Stimulated activated CD8-positive, alpha-beta memory T cell treated with anti-CD3 and anti-CD28 coated beads, Interleukin-4, amount 100 ng/mL, for 1 hour (primary cell): Measurements from ENCODE around the gene CC2D1A.
"Not testable (repeated sequence)": the region's sequence is repeated elsewhere in the genome, so short reads cannot be mapped to it uniquely, and the experiment has no call there.

Experiments used
- DNase-seq, 2 donors: peaks; one replicate each; pipeline ENCODE4 v3.0.0-alpha.2; 2020; ENCODE audit warnings: low read depth in 2 of 2, low spot score in 1 of 2

The CC2D1A gene

DNA sequence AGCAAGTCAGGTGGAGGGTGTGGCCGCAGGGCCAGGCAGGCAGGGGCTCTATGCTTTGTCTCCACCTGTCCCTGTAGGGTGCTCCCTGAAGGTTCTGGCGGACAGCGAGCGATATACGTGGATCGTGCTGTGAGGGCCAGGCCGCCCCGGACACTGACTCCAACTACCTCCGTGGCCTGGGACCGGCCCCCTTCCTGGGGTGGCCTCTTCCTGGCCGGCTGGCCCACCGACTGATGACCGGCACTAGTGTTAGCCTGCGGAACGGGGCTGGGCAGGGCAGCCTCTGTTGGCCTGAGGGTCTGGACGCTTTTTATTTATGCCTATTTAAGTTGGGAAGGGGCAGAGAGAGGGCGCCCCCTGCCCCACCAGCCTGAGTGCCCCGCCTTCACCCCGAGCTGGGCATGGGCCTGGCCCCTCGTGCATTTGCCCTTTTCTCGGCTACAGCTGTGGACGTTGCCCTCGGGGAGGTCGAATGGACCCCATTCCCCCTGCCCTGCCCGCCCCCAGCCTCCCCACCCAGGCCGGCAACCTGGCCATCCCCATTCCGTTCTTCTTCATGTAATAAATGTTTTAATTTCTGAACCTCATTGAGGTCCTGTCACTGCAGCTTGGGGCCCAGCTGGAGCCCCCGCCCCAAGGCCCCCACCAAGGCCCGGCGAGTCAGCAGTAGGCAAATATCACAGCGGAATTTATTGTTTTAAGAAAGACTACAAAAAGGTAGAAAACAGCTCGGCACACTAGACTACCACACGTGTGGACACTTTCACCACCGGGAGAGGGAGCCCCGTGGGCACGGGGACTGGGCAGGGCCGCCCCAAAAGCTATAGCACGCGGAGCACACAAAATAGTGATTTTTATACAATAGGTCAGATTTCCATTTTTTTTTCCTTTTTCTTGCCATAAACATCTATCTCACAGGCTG is 55.1 kb downstream of the CC2D1A start:
- DNase-seq: no peak

DNA sequence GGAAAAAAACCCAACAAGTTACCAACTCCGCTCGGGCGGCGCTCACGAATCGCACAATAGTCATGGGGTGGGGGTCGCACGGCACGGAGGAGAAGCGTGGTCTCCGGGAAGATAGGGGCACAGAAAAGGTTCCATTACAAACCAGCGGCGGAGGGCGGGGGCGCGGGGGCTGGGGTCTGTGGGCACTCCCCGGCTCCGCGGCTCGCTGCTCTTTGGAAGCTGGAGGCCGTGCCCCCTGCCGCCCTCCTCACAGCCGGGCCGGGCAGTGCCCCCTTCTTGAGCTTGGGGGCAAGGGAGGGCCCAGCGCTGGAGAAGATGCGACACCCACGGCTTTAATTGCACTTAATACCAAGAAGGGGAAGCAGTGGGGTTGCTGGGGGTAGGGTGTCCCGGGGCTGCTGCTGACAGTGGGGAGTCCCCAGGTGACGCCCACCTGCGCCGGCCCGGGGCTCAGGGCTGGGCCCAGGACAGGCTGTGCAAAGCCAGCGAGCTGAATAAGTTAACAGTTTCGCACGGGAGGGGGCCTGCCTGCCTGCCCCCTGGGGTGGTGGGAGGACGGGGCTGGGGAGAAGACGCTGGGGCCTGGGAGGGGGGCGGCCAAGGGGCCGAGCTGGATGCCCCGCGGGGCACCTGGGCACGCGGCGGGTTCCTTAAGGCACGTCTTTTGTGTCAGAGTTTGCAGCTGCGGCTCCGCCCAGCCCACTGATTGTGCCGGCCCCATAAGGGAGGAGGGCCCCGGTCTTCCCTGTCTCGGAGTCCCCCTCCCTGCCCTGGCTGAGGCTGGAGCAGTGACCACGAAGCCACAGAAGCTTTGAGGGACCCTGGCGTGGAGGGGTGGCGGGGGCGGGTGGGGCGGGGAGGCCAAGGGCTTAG is 56.1 kb downstream of the CC2D1A start:
- DNase-seq: no peak

DNA sequence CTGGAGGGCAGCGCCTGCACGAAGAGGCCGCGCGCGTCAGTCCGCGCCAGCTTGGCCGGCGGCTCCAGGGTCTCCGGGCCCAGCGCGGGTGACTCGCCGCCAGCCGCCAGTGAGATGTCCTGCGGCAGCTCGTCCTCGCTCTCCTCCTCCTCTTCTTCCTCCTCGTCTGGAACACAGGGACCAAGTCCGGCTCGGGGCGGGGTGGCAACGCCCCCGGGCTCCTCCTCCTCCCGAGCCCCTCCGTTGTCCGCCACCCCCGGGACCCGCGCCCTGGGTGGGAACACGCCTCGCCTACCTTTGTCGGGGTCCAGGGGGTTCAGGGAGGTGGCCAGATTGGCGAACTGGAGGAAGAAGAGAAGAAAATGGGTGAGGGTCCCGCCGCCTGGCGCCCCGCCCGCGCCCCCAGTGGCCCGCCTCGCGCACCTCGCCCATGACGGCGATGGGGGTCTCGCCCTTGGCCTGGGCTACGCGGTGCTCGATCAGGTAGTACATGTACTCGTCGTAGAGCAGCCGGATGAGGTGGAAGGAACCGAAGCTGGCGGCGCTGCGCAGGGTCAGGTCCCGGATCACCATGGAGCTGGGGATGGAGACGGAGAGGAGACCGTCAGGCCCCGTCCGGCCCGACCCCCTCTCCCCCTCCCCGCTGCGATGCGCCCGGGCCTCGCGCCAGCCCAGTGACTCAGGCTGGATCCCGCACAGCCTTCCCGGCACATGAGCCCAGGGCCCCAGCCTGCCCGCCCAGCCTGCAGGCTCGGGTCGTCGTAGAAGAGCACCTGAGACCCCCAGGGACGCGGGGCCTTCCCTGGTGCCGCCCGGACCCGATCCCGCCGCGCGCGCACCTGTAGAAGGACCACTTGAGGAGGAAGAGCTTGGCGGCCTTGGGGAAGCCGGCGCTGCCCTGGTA is 57.0 kb downstream of the CC2D1A start:
- no peak for DNase-seq

DNA sequence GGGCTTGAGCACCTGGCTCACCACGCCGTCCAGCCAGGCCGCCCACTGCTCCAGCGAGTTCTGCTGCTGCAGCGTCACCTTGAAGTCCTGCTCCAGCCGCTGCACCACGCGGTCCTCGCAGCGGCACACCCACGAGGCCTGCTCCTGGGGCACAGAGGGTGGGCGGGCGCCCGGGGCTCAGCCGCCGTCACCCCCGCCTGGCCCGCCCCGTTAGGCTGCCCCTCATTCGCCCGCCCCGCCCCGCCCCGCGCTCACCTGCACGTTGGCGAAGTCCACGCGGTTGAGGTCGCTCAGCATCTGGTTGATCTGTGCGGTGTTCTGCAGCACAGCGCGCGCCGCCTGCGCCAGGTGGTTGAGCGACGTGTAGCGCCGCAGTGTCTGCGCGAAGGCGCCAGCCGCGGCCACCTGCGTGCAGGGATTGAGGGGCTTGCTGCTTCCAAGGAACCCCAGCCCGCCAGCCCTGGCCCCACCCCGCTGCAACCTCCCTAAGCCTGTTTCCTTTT is 57.7 kb downstream of the CC2D1A start:
- no peak for DNase-seq

DNA sequence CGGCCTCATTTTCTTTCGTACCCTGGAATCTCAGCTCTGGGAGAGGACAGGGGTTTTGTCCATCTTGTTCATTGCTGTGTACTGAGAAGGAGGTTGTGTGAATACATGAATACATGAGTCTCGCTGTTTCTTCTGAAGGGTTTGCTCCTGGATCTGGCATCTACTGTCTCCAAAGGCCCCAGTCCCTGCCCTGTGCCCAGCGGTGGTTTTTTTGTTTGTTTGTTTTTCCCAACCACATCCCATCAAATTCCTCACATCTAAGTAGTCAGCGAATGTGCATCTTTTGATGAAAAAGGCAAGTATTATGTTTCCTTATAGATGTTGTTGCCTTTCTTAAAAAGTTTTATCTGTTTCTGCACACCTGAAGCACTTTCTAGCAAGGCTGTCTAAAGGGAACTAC is 58.8 kb downstream of the CC2D1A start:
- no peak for DNase-seq

DNA sequence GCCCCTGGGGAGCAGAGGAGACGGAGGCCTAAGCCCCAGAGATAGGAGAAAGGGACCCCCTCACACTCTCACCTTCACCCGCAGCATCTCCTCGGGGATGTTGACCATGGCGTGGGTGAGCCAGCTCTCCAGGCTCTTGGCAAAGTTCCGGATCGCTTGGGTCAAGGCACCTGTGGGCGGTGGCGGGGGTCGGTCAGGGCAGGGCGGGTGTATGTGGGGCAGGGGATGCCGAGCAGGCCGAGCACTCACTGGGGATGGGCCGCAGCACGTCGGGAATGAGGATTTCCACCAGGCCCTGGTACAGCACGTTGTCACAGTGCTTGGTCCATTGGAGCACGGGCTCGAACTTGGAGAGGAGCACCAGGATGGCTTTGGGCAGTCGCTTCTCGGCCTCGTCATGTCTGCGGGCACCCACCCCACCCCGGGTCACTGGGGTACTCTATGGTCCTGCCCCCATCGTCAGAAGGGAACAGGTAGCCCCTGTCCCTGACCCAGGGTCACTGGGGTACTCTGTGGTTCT is 59.4 kb downstream of the CC2D1A start:
- no peak for DNase-seq

DNA sequence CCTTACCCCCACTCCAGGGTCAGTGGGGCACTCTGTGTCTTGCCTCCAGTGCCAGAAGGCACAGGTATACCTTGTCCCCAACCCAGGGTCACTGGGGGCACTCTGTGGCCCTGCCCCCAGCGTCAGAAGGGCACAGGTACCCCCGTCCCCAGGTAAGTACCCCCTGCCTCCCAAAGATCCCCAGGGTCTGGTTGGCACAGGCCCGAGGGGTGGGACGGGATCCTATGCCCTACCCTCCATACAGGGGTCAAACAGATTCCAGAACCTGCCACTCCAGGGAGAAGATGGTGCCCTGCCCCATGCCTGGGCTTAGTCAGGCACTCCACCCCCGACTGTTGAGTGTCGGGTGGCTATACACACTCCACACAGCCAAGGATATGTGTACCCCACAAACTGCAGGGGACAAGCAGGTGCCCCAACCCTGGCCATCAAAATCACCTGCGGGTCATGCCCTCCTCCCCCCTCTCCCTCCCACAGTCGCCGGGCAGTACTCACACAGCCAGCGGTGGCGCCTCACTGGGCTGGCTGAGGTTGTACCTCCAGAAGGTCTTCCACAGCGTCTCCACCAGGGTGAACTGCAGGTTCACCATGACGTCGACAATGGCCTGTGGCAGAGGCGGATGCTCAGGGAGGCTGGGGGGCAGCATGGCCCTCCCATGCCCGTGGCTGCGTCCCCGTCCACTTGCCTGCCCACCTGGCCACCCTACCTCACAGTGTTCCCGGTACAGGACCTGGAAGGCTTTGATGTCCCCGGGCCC is 60.1 kb downstream of the CC2D1A start:
- no peak for DNase-seq

DNA sequence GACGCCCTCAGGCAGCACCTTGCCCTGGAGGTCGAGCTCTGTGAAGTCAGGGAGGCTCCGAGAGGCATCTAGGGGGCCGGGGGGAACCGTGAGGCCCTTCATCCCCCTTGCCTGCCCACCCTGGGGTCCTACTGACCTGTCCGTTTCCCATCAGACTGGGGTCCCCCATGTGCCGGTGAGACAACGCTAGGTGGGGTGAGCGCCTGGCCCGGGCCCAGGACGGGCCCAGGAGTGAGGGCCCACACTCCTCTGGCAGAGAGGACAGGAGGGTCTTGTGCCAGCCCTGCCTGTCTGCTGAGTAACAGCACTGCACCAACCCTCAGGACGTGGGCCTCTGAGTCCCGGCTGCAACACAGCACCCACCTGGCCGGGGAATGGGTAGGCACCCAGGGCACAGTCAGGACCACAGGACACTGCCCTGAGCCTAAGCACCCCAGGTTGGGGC is 60.7 kb downstream of the CC2D1A start:
- no peak for DNase-seq

DNA sequence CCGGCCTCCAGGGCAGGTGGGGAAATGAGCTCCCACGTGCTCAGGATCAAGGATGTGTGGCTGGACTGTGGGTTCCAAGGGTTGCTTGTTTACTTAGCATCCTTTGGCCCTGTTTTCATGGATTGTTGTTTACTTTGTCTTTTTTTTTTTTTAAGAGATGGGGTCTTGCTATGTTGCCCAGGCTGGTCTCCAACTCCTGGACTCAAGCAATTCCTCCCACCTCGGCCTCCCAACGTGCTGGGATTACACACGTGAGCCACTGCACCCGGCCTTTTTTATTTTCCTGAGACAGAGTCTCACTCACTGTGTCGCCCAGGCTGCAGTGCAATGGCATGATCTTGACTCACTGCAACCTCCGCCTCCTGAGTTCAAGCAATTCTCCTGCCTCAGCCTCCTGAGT is 61.2 kb downstream of the CC2D1A start:
- DNase-seq: not testable (repeated sequence)

DNA sequence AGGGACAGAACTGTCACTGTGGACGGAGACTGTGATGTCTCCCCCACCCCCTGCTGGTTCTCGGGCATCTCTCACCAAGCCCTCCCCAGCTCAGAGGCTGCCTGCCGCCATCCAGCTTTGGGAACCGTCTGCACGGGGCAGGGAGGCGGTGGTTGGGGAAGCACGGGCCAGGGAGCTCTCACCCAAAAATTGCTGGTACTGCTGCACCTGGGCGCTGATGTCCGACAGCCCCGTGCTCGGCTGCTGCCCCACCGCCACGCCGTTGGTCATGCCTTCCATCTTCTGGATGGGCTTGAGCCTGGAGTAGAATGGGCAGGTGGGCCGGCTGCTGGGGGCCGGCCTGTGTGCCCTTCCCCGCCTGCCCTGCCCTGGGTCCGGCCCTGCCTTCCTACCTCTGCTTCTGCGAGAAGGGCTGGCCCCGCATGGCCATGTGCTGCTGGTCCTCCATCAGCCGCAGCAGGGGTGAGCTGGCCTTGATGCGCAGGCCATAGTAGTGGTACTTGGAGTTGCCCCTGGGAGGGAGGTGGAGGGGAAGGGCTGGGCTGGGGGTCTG is 62.5 kb downstream of the CC2D1A start:
- no peak for DNase-seq

DNA sequence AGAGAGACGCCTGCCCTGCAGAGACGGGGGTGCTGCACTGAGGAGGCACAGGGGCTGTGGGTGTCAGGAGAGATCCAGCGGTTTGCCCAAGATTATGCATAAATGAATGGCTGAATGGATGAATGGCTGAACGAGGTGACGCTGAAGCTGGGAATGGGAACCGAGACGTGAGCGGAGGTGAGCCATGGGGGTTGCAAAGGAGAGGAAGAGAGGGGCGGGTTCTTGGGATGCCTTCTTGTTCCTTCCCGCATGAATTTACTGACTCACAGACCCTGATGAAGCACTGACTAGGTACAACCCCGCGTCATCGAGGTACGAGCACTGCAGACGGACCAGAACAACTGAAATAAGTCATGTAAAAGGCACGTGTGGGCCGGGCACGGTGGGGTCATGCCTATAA is 63.0 kb downstream of the CC2D1A start:
- DNase-seq: no peak

DNA sequence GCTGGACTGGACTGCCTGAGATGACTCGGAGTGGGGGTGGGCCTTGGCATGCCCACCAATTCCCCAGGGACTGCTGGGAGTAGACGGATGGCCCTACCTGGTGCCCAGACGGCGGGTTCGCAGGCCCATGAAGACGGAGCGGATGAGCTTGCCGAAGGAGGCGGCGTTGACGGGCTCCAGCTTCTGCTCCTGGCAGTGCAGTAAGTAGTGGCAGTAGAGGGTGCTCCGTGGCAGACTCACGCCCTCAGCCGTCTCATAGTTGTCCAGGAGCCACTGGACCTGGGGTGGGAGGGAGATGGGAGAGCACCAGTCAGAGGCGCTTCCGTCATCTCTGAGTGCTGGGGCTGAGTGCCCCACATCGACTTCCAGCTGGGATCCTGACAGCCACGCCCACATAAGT is 63.9 kb downstream of the CC2D1A start:
- DNase-seq: no peak

DNA sequence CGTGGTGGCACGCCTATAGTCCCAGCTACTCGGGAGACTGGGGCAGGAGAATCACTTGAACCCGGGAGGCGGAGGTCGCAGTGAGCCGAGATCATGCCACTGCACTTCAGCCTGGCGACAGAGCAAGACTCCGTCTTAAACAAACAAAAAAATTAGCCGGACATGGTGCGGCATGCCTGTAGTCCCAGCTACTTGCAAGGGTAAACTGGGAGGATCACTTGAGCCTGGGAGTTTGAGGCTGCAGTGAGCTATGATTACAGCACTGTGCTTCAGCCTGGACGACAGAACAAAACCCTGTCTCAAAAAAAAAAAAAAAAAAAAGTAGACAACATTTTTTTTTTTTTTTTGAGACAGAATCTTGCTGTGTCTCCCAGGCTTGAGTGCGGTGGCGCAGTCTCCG is 65.9 kb downstream of the CC2D1A start:
- not testable (repeated sequence) for DNase-seq

DNA sequence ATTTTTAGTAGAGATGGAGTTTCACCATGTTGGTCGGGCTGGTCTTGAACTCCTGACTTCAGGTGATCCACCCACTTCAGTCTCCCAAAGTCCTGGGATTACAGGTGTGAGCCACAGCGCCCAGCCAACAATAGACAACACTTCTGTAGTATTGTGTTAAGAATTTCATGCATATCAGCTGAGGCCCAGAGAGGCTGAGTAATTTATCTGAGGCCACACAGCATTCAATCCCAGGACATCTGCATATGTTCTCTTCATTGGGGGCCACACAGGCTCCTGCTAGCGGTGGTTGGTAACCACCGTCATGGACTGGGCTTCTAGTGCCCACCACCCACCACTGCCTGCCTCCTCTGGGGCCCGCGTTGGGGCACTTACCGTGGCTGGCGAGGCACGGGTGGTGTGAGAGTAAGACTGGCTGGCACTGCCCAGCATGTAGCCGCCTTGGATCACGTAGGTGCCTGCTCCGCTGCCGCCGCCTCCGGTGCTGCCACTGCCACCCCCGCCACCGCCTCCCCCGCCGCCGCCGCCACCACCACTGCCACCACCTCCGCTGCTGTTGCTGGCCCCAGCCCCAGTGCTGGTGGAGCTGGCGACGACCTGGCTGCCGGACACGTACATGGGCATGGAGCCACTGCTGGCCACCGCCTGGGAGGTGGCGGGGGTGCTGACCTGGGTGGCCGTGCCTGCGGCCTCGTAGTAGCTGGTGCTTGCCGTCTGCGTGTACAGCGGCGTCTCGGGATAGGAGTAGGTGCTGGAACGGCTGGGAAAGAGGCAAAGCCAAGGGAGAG is 66.6 kb downstream of the CC2D1A start:
- DNase-seq: no peak

DNA sequence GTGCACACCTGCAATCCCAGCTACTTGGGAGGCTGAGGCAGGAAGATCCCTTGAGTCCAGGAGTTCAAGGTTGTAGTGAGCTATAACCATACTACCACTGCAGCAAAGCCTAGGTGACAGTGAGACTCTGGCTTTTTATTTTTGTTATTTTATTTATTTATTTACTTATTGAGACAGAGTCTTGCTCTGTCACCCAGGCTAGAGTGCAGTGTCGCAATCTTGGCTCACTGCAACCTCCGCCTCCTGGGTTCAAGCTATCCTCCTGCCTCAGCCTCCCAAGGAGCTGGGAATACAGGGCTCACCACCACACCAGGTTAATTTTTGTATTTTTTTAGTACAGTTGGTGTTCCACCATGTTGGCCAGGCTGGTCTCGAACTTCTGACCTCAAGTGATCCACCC is 67.5 kb downstream of the CC2D1A start:
- not testable (repeated sequence) for DNase-seq

DNA sequence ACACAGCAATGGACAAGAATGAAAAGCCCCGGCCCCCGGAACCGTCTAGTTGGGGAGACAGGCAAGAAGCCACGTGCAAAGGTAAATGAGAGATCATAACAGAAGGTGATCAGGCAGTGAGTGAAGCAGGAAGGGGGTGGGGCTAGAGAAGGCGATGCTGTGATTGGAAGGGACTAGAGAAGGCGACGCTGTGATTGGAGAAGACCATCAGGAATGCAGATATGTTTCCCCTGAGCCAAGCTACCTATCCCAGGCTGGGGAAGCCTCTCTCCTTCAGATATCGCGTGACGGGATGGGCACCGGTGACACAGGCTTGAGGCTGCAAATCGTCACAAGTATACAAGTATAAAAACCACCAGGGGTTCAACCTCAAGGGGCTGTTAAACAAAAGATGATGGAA is 68.1 kb downstream of the CC2D1A start:
- DNase-seq: no peak

DNA sequence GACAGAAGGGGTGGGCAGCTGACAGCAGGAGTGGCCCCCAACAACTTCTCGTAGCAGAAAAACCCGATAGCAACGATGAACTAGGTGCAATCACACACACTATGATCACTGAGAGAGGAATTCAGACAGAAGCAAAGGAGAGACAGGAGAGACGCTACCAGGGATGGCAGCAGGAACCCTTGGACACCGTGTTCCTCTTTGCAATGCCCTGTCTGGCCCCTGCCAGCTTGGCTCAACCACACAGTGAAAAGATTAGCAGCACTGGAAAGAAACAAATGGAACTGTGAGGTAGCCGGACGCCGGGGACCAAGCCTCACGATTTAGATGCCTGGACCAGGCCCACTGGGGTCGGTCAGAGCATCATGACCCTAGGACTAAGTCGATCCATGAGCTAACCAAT is 69.9 kb downstream of the CC2D1A start:
- no peak for DNase-seq

DNA sequence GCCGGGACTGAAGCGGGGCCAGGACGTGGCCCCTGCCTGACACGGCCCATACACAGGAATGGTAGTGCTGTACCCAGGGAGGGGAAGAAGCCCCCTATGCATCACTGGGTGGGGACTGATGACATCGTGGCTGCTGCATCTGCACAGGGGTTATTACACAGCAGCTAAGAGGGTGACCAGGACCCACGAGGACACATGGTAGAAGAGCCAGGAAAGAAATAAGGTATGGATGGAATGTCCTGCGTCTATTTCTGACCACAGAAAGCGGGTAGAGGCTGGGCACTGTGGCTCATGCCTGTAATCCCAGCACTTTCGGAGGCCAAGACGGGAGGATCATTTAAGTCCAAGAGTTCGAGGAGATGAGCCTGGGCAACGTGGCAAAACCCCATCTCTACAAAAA is 70.4 kb downstream of the CC2D1A start:
- DNase-seq: no peak

DNA sequence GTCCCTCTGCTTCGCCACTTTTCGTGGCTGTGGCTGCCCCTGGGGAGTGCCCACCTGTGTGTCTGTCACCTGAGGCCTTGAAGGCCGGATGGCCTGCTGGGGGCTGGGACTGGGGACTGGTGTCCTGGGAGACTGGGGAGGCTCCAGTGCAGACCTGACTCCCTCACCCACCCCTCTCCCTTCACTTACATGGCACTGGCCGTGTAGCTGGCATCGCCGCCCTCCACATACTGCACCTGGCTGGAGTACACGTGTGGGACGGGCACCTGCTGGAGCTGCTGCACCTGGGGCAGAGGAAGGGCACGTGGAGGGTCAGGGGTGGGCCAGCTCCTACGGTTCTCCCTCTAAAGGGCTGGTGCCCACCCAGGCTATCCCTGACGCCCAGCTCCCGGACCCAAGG is 71.8 kb downstream of the CC2D1A start:
- DNase-seq: no peak
